Ishikawa (cell line): ENCODE measurements around the gene IGFBP4.

Experiments used
- EP300 ChIP-seq: IDR thresholded peaks from 2 replicates; pipeline ENCODE4 v1.6.1; 2012; ENCODE audit warnings: borderline replicate concordance
- NFIC ChIP-seq: IDR thresholded peaks from 2 replicates; pipeline ENCODE4 v1.6.1; 2012
- RAD21 ChIP-seq: IDR thresholded peaks from 2 replicates; pipeline ENCODE4 v1.6.1; 2012; ENCODE audit warnings: low read depth
- REST ChIP-seq: IDR thresholded peaks from 2 replicates; pipeline ENCODE4 v1.6.1; 2012; ENCODE audit warnings: low read depth, mild to moderate bottlenecking
- TAF1 ChIP-seq: IDR thresholded peaks from 2 replicates; pipeline ENCODE4 v1.6.1; 2012; ENCODE audit warnings: low read depth, mild to moderate bottlenecking
- TCF12 ChIP-seq: IDR thresholded peaks from 2 replicates; pipeline ENCODE4 v1.6.1; 2012; ENCODE audit warnings: low read depth
- TEAD4 ChIP-seq: IDR thresholded peaks from 2 replicates; pipeline ENCODE4 v1.6.1; 2012
- YY1 ChIP-seq: IDR thresholded peaks from 2 replicates; pipeline ENCODE4 v1.6.1; 2012; ENCODE audit warnings: low read depth
- ZBTB7A ChIP-seq: IDR thresholded peaks from 2 replicates; pipeline ENCODE4 v1.6.1; 2012; ENCODE audit warnings: low read depth

- no peak for TF ChIP-seq ZBTB7A
- TF ChIP-seq TAF1 = no peak
- no peak for TF ChIP-seq NFIC
- TF ChIP-seq RAD21 = no peak
- TF ChIP-seq REST = no peak
- TF ChIP-seq TCF12 = no peak
- no peak for TF ChIP-seq EP300
- no peak for TF ChIP-seq TEAD4
- TF ChIP-seq YY1 = no peak
These were observed 24.1 kb downstream of the IGFBP4 start for GRCh38 chr17:40467281-40467867.
